K562 (cell line): Measurements from ENCODE around the gene SOWAHB. TPM values are rescaled to one million over a fixed set of nuclear protein-coding genes. Genes with fewer than 3 reads are reported as not detected.

Experiments used
- ARHGAP35 ChIP-seq: fragments of 450-650 bp; IDR thresholded peaks from 2 replicates; pipeline ENCODE4 v1.6.1; 2018; ENCODE audit not compliant: partially characterized antibody
- ARID4B ChIP-seq: sonication (generic); formaldehyde crosslinking; IDR thresholded peaks from 2 replicates; pipeline ENCODE4 v1.8.0; 2022; ENCODE audit warnings: mild to moderate bottlenecking, missing genetic modification reagents
- ASH1L ChIP-seq: fragments of 450-650 bp; IDR thresholded peaks from 2 replicates; pipeline ENCODE4 v1.6.1; 2018; ENCODE audit warnings: borderline replicate concordance, mild to moderate bottlenecking, low read depth; ENCODE audit not compliant: partially characterized antibody
- CBX3 ChIP-seq, 2 experiments: IDR thresholded peaks; 1 replicate in 1 of 2; 2 replicates in 1 of 2; pipeline ENCODE4 v1.6.1; 2012; ENCODE audit warnings: inconsistent platforms in 2 of 2, low read length in 2 of 2, borderline replicate concordance in 1 of 2, control low read depth in 1 of 2
- CREB3L1 ChIP-seq: fragments of 450-650 bp; IDR thresholded peaks from 2 replicates; pipeline ENCODE4 v1.6.1; 2014; ENCODE audit warnings: low read depth, mild to moderate bottlenecking, moderate library complexity, borderline replicate concordance
- CREBBP ChIP-seq: IDR thresholded peaks from one replicate; pipeline ENCODE4 v1.6.1; 2012; ENCODE audit warnings: low read depth, mild to moderate bottlenecking, control low read depth, inconsistent platforms, low read length
- CREM ChIP-seq: IDR thresholded peaks from 2 replicates; pipeline ENCODE4 v1.6.1; 2014; ENCODE audit warnings: antibody characterized with exemption, low read depth
- DACH1 ChIP-seq: fragments of 450-650 bp; IDR thresholded peaks from 2 replicates; pipeline ENCODE4 v1.6.1; 2018; ENCODE audit not compliant: partially characterized antibody
- ELK1 ChIP-seq: sonication (generic); formaldehyde crosslinking; IDR thresholded peaks from 2 replicates; pipeline ENCODE4 v1.8.1; 2022; ENCODE audit warnings: missing genetic modification reagents
- FOXO4 ChIP-seq: fragments of 450-650 bp; formaldehyde crosslinking; IDR thresholded peaks from 2 replicates; pipeline ENCODE4 v1.4.0; 2020; ENCODE audit warnings: mild to moderate bottlenecking, moderate library complexity
- LCOR ChIP-seq: sonication (generic); formaldehyde crosslinking; IDR thresholded peaks from 2 replicates; pipeline ENCODE4 v1.8.0; 2022; ENCODE audit warnings: mild to moderate bottlenecking, missing genetic modification reagents
- MEIS2 ChIP-seq: fragments of 450-650 bp; IDR thresholded peaks from 2 replicates; pipeline ENCODE4 v1.6.1; 2014; ENCODE audit warnings: mild to moderate bottlenecking; ENCODE audit not compliant: partially characterized antibody
- RBM25 ChIP-seq: fragments of 200-400 bp; formaldehyde crosslinking; IDR thresholded peaks from 2 replicates; pipeline ENCODE4 v1.6.1; 2018; ENCODE audit warnings: low read length, low read depth, moderate library complexity; ENCODE audit not compliant: severe bottlenecking
- RFX5 ChIP-seq: IDR thresholded peaks from 2 replicates; pipeline ENCODE4 v1.6.1; 2011; ENCODE audit warnings: low read depth, mild to moderate bottlenecking, improper control_type of control experiment, low read length
- SRF ChIP-seq, 2 experiments: fragments of 250-450, 450-650 bp in 1 of 2; sonication (Bioruptor Pico) in 1 of 2; sonication (generic) in 1 of 2; formaldehyde crosslinking; IDR thresholded peaks; 2 replicates each; pipeline versions ENCODE4 v1.5.0 to v1.5.1; 2020 to 2022; ENCODE audit warnings: mild to moderate bottlenecking in 1 of 2, missing genetic modification reagents in 1 of 2
- SUPT5H ChIP-seq: fragments of 450-650 bp; IDR thresholded peaks from 2 replicates; pipeline ENCODE4 v1.6.1; 2016
- TARDBP ChIP-seq: fragments of 450-650 bp; IDR thresholded peaks from 2 replicates; pipeline ENCODE4 v1.6.1; 2016
- TRIM24 ChIP-seq, 2 experiments: fragments of 450-650 bp; IDR thresholded peaks; 2 replicates each; pipeline ENCODE4 v1.6.1; 2016
- TRIM28 ChIP-seq: fragments of 450-650 bp; IDR thresholded peaks from 2 replicates; pipeline ENCODE4 v1.6.1; 2017
- YBX1 ChIP-seq: fragments of 450-650 bp; IDR thresholded peaks from 2 replicates; pipeline ENCODE4 v1.7.1; 2016; ENCODE audit warnings: mild to moderate bottlenecking
- ZFP1 ChIP-seq: fragments of 450-650 bp; formaldehyde crosslinking; IDR thresholded peaks from 2 replicates; pipeline ENCODE4 v1.4.0; 2020; ENCODE audit warnings: mild to moderate bottlenecking, mixed read lengths
- ZNF830 ChIP-seq: fragments of 250-450 bp; sonication (Bioruptor Pico); IDR thresholded peaks from 2 replicates; pipeline ENCODE4 v1.5.0; 2021; ENCODE audit warnings: mild to moderate bottlenecking
- polyA plus RNA-seq, 8 experiments: library from polyadenylated mRNA; depleted of rRNA in 4 of 8; stranded (reverse) in 5 of 8; unstranded in 3 of 8; fragments of >200 nt; fragmentation: Nextera tagmentation in 2 of 8; fragmentation: Illumina TruSeq in 1 of 8; extraction: Ambion mirVana in 2 of 8; extraction: Trizol in 1 of 8; gene quantifications; 2 replicates each; pipeline versions ENCODE4 v1.2.1 to v1.2.3, GENCODE V29; 2011 to 2014; ENCODE audit warnings: inconsistent platforms in 1 of 8, missing spikeins in 1 of 8
- total RNA-seq, 7 experiments: library from RNA; depleted of rRNA in 6 of 7; stranded (reverse); fragments of >200 nt in 6 of 7; fragmentation: Illumina TruSeq in 2 of 7; extraction: Trizol in 2 of 7; gene quantifications; 2 replicates each; pipeline versions ENCODE4 v1.2.1 to v1.2.3, GENCODE V29; 2011 to 2021; ENCODE audit warnings: low replicate concordance in 1 of 7

The SOWAHB gene
- total and polyA plus RNA-seq, 9 of the 15 experiments (the other 6 are each of a cell fraction or from before 2014, with no cell fraction given), result not detected

GRCh38 chr4:76947369-76947768 lies 49.4 kb upstream of the SOWAHB start (continued):
- TF ChIP-seq DACH1 (no peak), MEIS2 (no peak), LCOR (CRISPR knock-in tag) (no peak), TRIM24 (IDR thresholded peaks at IDR 0.05) (no peak), ELK1 (no peak), ASH1L (no peak), ARHGAP35 (no peak), FOXO4 (CRISPR knock-in tag) (no peak), ZNF830 (CRISPR knock-in tag) (no peak), TARDBP (no peak), SRF (CRISPR knock-in tag; IDR thresholded peaks at IDR 0.05) (no peak), CREB3L1 (no peak), ZFP1 (CRISPR knock-in tag) (no peak), RFX5 (no peak), CBX3 (IDR thresholded peaks at IDR 0.05; ENCODE audit: borderline replicate concordance in 1 of 2, low read length in 2 of 2) (no peak), YBX1 (no peak), CREBBP (no peak), CREM (0 out of 2 replicates have a peak, but pooled peaks have one; percentile 28), RBM25 (no peak), ARID4B (CRISPR knock-in tag) (no peak), TRIM28 (no peak), SUPT5H (no peak)
